ENCODE measurements around the gene DGAT2.

- TF ChIP-seq POLR2AphosphoS5 (IDR thresholded peaks at IDR 0.05) (no peak), CTCF (IDR thresholded peaks at IDR 0.05) (no peak), POLR2A (IDR thresholded peaks at IDR 0.05) (no peak)
Observed at GRCh38 chr11:75820645-75821044, 52.1 kb downstream of the DGAT2 start.

Data from suprapubic skin (tissue), 4 donors.